Pancreas (tissue), 10 donors: ENCODE results near the gene METTL6. TPM values are rescaled to one million over a fixed set of nuclear protein-coding genes. Genes with fewer than 3 reads are reported as not detected.

ENCODE experiments used
- ATAC-seq, 4 donors: fragments of 200-7000 bp; cut with Tn5 transposase; one replicate each; pipeline versions ENCODE4 v1.8.0 to v1.9.1; 2020; ENCODE audit warnings: mild to moderate bottlenecking in 4 of 4, moderate library complexity in 4 of 4
- DNase-seq, 6 donors: peaks; one replicate each; pipeline ENCODE4 v3.0.0-alpha.2; 2020
- FAIRE-seq: peaks from 2 replicates; lab custom pipeline; 2012; peaks lifted over from hg19 to GRCh38; lab: Jason Lieb, UNC
- H3K27ac ChIP-seq, 4 donors: fragments of 200-600 bp; sonication (generic); 1 replicate in 3 of 4; 2 replicates in 1 of 4; pipeline versions ENCODE4 v1.5.0 to v1.8.0; 2020
- H3K27me3 ChIP-seq, 4 donors: fragments of 200-600 bp; one replicate each; pipeline ENCODE4 v1.8.0; 2021
- H3K36me3 ChIP-seq, 3 donors: fragments of 200-600 bp; sonication (generic) in 1 of 3; one replicate each; pipeline versions ENCODE4 v1.5.0 to v1.8.0; 2020 to 2021
- H3K4me1 ChIP-seq, 3 donors: fragments of 200-600 bp; one replicate each; pipeline ENCODE4 v1.8.0; 2021
- H3K4me3 ChIP-seq, 4 donors: fragments of 200-600 bp; sonication (generic) in 2 of 4; one replicate each; pipeline versions ENCODE4 v1.5.0 to v1.8.0; 2020 to 2021
- H3K9me3 ChIP-seq, 4 donors: fragments of 200-600 bp; one replicate each; pipeline ENCODE4 v1.8.0; 2021
- WGBS, 2 donors: extraction: QIAGEN DNeasy Blood & Tissue Kit; methylation state at CpG; one replicate each; pipeline ENCODE4 v1.1.7; 2013; 5-methylcytosine and 5-hydroxymethylcytosine counted together
- intact Hi-C, 3 donors: fragments of 100-400 bp; cut with DNase I; formaldehyde crosslinking; loops; one replicate each; pipeline versions ENCODE4 v1.11.1 to v1.14.2; 2022
- polyA plus RNA-seq, 2 donors: library from polyadenylated mRNA; stranded (reverse); fragments of 200-250 nt; gene quantifications; one replicate each; pipeline ENCODE4 v1.2.3, GENCODE V29; 2013
- total RNA-seq, 6 donors: library from RNA; stranded (reverse); fragmentation: NEBNext Ultra II Directional in 4 of 6; extraction: Animal tissue kit (Norgen Biotek cat#: 25700) in 4 of 6; gene quantifications; one replicate each; pipeline versions ENCODE4 v1.2.1 to v1.2.4, GENCODE V29; 2021 to 2023
- TF ChIP-seq, protein P1 (sequence below), 4 donors: fragments of 200-600 bp; sonication (generic) in 3 of 4; IDR thresholded peaks; one replicate each; pipeline versions ENCODE4 v1.5.0 to v1.8.0; 2021; ENCODE audit warnings: antibody characterized with exemption in 4 of 4
- donor health status: healthy with polysubstance abuse.
- donor health status: DM: no; HTN: no; CAD: no; lungs with moderate emphysema.
- donor health status: DM: no; HTN: no; CAD: no.
- donor health status: control.
- donor health status: control.
- donor health status: Bipolar disorder and iron deficiency.
- donor health status: DM: yes; HTN: yes; CAD: no.
- donor health status: DM: no; HTN: no; CAD: no.
- donor health status: DM: no; HTN: no; CAD: no.
- donor health status: DM: yes; HTN: yes; CAD: no.

METTL6 gene
- total and polyA plus RNA-seq, 8 donors: 3.0 to 9.9 (median 5.2) TPM

GRCh38 chr3:15443826-15444524 is 16.6 kb upstream of the METTL6 start:
- peak in 2 of 4 donors; percentile 12 to 61 for ATAC-seq
- Histone ChIP-seq H3K9me3 (no peaks in the 10 kb centered on the region), H3K27ac (no peak overlapping the region), H3K27me3 (no peaks in the 10 kb centered on the region), H3K36me3 (peaks cover 0 to 21% (median 8%) of the 10 kb centered on the region in 3 donors), H3K4me1 (no peaks in the 10 kb centered on the region), H3K4me3 (no peak overlapping the region)
- intact Hi-C loops: no loop called here
- no peak for DNase-seq
- TF ChIP-seq, protein P1, sequence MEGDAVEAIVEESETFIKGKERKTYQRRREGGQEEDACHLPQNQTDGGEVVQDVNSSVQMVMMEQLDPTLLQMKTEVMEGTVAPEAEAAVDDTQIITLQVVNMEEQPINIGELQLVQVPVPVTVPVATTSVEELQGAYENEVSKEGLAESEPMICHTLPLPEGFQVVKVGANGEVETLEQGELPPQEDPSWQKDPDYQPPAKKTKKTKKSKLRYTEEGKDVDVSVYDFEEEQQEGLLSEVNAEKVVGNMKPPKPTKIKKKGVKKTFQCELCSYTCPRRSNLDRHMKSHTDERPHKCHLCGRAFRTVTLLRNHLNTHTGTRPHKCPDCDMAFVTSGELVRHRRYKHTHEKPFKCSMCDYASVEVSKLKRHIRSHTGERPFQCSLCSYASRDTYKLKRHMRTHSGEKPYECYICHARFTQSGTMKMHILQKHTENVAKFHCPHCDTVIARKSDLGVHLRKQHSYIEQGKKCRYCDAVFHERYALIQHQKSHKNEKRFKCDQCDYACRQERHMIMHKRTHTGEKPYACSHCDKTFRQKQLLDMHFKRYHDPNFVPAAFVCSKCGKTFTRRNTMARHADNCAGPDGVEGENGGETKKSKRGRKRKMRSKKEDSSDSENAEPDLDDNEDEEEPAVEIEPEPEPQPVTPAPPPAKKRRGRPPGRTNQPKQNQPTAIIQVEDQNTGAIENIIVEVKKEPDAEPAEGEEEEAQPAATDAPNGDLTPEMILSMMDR (IDR thresholded peaks at IDR 0.05): no peak
- WGBS, 2 donors: 67 to 76% methylated on average over 4 of the region's 4 CpGs
- no peak for FAIRE-seq

DNA sequence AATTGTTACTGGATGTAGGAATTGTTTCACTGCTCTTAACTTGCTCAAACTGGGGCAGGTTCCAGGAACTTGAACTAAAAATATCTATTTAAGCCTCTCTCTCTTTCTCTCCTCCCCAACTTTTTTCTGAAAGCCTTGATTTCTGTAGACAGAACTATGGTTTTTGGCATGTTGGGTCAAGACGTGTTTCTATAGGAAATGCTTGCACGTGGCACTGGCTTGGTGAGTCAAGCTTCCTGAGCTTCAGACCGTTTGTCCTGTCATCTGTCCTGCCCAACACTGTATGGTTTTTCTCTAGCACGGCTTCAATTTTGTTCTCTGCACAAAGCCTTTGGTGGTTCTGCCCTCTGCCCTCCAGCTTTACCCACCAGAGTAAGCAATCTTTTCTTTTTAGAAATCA is 13.5 kb upstream of the METTL6 start:
- 84 to 90% methylated on average over 4 of the region's 4 CpGs for WGBS, 2 donors

DNA sequence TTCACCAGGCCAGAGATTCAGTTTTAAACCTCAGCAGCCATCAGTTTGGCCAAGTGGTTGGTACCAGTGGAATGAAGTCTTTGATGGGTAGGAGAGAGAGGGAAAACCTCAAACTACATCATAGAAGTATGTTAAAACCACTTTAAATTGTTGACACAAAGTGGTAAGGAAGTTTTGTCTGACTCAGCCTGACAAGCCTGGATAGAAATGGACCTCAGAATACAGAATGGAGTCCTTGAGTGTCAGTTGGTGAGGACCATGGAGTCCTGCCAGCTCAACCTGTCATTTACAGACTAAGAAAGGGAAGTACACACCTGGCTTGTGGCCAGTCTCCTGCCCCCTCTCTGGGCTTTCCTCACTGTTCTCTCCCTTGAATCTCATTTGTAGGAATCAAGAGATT is 12.1 kb upstream of the METTL6 start:
- TF ChIP-seq, protein P1 (IDR thresholded peaks at IDR 0.05): no peak
- FAIRE-seq (no peak), ATAC-seq (no peak), DNase-seq (no peak)
- intact Hi-C loops: loop anchor here in 2 of 3 donors (10.0 kb wide), 2 partner anchors 105 to 115 kb away; no protein-coding TSS in a partner anchor
- no peak overlapping the region for H3K4me3 ChIP-seq
- no peaks in the 10 kb centered on the region for H3K9me3 ChIP-seq
- peaks cover 6 to 60% (median 38%) of the 10 kb centered on the region in 3 donors for H3K36me3 ChIP-seq
- no peak overlapping the region for H3K27ac ChIP-seq
- no peaks in the 10 kb centered on the region for H3K4me1 ChIP-seq
- H3K27me3 ChIP-seq: no peaks in the 10 kb centered on the region

More for the DNA sequence above, 13.5 kb upstream of the METTL6 start:
- Histone ChIP-seq H3K4me1 (no peaks in the 10 kb centered on the region), H3K9me3 (no peaks in the 10 kb centered on the region), H3K27ac (no peak overlapping the region), H3K36me3 (peaks cover 6 to 46% (median 28%) of the 10 kb centered on the region in 3 donors), H3K4me3 (no peak overlapping the region), H3K27me3 (no peaks in the 10 kb centered on the region)
- no peak for FAIRE-seq
- TF ChIP-seq, protein P1 (IDR thresholded peaks at IDR 0.05): no peak
- no peak for DNase-seq
- no peak for ATAC-seq
- intact Hi-C loops: no loop called here

DNA sequence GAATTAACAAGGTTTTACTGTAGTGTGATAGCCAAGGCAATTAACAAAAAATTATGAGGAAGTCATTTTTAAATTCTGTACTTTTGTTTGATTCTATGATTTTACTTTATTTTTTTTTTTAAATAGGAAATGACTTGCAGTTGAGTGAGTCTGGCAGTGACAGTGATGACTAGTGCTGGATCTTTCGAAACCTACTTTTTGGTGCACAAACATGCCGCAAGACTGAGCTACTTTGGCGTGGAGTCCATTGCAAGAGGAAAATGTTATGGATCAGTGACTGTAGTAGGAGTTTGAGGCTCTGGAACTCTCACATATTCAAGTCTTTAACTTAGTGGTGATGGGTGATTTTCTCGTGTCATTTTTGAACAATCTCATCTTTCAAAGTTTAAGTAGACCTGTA is 11.6 kb upstream of the METTL6 start:
- no peak for FAIRE-seq
- no peak overlapping the region for H3K4me3 ChIP-seq
- no peaks in the 10 kb centered on the region for H3K27me3 ChIP-seq
- H3K27ac ChIP-seq: no peak overlapping the region
- TF ChIP-seq, protein P1 (IDR thresholded peaks at IDR 0.05): no peak
- H3K4me1 ChIP-seq: no peaks in the 10 kb centered on the region
- H3K36me3 ChIP-seq: peaks cover 6 to 63% (median 38%) of the 10 kb centered on the region in 3 donors
- no peak for ATAC-seq
- DNase-seq: no peak
- H3K9me3 ChIP-seq: no peaks in the 10 kb centered on the region
- WGBS, 2 donors: 89 to 99% methylated on average over 4 of the region's 4 CpGs
- intact Hi-C loops: loop anchor here in 2 of 3 donors (10.0 kb wide), 2 partner anchors 106 to 116 kb away; no protein-coding TSS in a partner anchor

DNA sequence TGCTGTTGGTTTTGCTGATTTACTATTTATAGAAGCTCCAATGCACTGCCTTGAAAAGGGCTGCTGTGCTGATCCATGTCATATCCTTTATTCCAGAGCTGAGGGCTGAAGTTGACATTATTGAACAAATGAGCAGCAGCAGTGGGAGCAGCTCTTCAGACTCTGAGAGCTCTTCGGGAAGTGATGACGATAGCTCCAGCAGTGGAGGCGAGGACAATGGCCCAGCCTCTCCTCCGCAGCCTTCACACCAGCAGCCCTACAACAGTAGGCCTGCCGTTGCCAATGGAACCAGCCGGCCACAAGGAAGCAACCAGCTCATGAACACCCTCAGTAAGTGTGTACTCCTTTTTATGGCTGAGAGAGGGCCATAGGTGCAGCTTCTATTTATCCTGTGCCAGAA is 8.9 kb upstream of the METTL6 start:
- TF ChIP-seq, protein P1 (IDR thresholded peaks at IDR 0.05): no peak
- no peak for ATAC-seq
- WGBS, 2 donors: 93 to 94% methylated on average over 6 of the region's 6 CpGs
- Histone ChIP-seq H3K27ac (no peak overlapping the region), H3K4me1 (no peaks in the 10 kb centered on the region), H3K4me3 (no peak overlapping the region), H3K36me3 (peaks cover 6 to 63% (median 38%) of the 10 kb centered on the region in 3 donors), H3K9me3 (no peaks in the 10 kb centered on the region), H3K27me3 (no peaks in the 10 kb centered on the region)
- FAIRE-seq: no peak
- no peak for DNase-seq
- intact Hi-C loops: loop anchor here in 2 of 3 donors (10.0 kb wide), 2 partner anchors 109 to 119 kb away; no protein-coding TSS in a partner anchor
